GM18505 (cell line): Measurements from ENCODE around the gene MAS1L.

ENCODE experiments used
- ATAC-seq: cut with Tn5 transposase; IDR thresholded peaks from one replicate; pipeline ENCODE4 v1.9.1; 2021; ENCODE audit not compliant: unreplicated experiment
- POLR2A ChIP-seq: IDR thresholded peaks from 4 replicates; pipeline ENCODE4 v1.6.1; 2011; ENCODE audit warnings: borderline replicate concordance; ENCODE audit not compliant: insufficient read depth, insufficient read length; ENCODE audit errors: extremely low read depth

MAS1L gene

GRCh38 chr6:29488874-29489273 lies 1.1 kb upstream of the MAS1L start:
- TF ChIP-seq POLR2A = no peak
- ATAC-seq = no peak

GRCh38 chr6:29487131-29487530 lies 625 bp downstream of the MAS1L start:
- ATAC-seq = no peak
- no peak for TF ChIP-seq POLR2A

- no peak for ATAC-seq
- no peak for TF ChIP-seq POLR2A
Observed at GRCh38 chr6:29486577-29486976, 1.2 kb downstream of the MAS1L start.

GRCh38 chr6:29483735-29484134 lies 4.0 kb downstream of the MAS1L start:
- no peak for ATAC-seq
- no peak for TF ChIP-seq POLR2A

- TF ChIP-seq POLR2A = no peak
- ATAC-seq = no peak
Observed at GRCh38 chr6:29483186-29483585, 4.6 kb downstream of the MAS1L start.

GRCh38 chr6:29479560-29479959 lies 8.2 kb downstream of the MAS1L start:
- ATAC-seq = no peak
- no peak for TF ChIP-seq POLR2A

- no peak for TF ChIP-seq POLR2A
- ATAC-seq = no peak
Observed at GRCh38 chr6:29478740-29479139, 9.0 kb downstream of the MAS1L start.

- no peak for ATAC-seq
Observed at GRCh38 chr6:29477923-29478450, 9.8 kb downstream of the MAS1L start.

GRCh38 chr6:29474996-29475395 lies 12.8 kb downstream of the MAS1L start:
- ATAC-seq = no peak
- no peak for TF ChIP-seq POLR2A

More at GRCh38 chr6:29477923-29478450, 9.8 kb downstream of the MAS1L start:
- TF ChIP-seq POLR2A = no peak

GRCh38 chr6:29466241-29466640 lies 21.5 kb downstream of the MAS1L start:
- no peak for ATAC-seq
- TF ChIP-seq POLR2A = no peak

GRCh38 chr6:29465801-29466200 lies 22.0 kb downstream of the MAS1L start:
- TF ChIP-seq POLR2A = no peak
- no peak for ATAC-seq

- ATAC-seq = no peak
- TF ChIP-seq POLR2A = no peak
Observed at GRCh38 chr6:29465279-29465678, 22.5 kb downstream of the MAS1L start.

GRCh38 chr6:29462022-29462421 lies 25.7 kb downstream of the MAS1L start:
- no peak for ATAC-seq
- TF ChIP-seq POLR2A = no peak

- ATAC-seq = no peak
- no peak for TF ChIP-seq POLR2A
Observed at GRCh38 chr6:29461021-29461814, 26.5 kb downstream of the MAS1L start.

- ATAC-seq = no peak
- TF ChIP-seq POLR2A = no peak
Observed at GRCh38 chr6:29456971-29457370, 30.8 kb downstream of the MAS1L start, which contains the start of the genes OR11A1 and OR2H1. OR11A1 (minus strand) TSS chr6:29457071; CDS start chr6:29427641, 29,430 bp downstream. OR2H1 (plus strand) TSS chr6:29457155; CDS start chr6:29461770, 4,615 bp downstream.

- no peak for ATAC-seq
- TF ChIP-seq POLR2A = no peak
Observed at GRCh38 chr6:29451471-29452193, 36.1 kb downstream of the MAS1L start.
